ENCODE results near the gene LRRC18. TPM values are rescaled to one million over a fixed set of nuclear protein-coding genes. Genes with fewer than 3 reads are reported as not detected.

Gene LRRC18
- polyA plus RNA-seq, 1 of the 3 experiments (the other 2 are of a cell fraction): not detected

DNA sequence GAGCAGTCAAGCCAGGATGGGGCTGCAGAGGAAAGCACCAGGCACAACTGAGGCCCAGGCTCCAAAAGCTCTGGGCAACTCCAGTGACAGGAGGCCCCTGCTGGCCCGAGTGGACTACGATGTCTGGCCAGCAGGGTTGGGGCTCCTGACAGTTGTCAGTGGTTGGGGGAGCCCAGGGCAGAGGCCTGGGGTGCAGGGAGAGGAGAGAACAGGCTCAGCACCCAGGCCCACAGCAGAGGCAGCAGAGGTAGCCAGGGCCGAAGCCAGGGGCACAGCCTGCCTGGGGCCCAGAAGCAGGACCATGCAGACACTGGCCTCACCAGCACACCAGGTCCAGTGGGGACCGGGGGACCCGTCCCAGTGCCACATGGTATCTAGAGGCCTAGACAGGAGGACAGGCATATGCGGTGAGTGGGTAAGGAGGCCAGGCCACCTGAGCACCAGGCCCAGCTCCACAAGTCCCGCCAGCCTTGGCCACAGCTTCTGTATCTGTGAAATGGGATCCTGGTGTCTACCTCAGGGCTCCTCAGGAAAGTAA is 46.0 kb upstream of the LRRC18 start (continued):
- TF ChIP-seq, protein P1, sequence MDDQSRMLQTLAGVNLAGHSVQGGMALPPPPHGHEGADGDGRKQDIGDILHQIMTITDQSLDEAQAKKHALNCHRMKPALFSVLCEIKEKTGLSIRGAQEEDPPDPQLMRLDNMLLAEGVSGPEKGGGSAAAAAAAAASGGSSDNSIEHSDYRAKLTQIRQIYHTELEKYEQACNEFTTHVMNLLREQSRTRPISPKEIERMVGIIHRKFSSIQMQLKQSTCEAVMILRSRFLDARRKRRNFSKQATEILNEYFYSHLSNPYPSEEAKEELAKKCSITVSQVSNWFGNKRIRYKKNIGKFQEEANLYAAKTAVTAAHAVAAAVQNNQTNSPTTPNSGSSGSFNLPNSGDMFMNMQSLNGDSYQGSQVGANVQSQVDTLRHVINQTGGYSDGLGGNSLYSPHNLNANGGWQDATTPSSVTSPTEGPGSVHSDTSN (IDR thresholded peaks at IDR 0.05): no peak
- TF ChIP-seq, protein P2, sequence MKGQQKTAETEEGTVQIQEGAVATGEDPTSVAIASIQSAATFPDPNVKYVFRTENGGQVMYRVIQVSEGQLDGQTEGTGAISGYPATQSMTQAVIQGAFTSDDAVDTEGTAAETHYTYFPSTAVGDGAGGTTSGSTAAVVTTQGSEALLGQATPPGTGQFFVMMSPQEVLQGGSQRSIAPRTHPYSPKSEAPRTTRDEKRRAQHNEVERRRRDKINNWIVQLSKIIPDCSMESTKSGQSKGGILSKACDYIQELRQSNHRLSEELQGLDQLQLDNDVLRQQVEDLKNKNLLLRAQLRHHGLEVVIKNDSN (IDR thresholded peaks at IDR 0.05; ENCODE audit: borderline replicate concordance, low read depth): no peak
- no peak for TF ChIP-seq RXRA (IDR thresholded peaks at IDR 0.05; ENCODE audit: borderline replicate concordance, low read depth)
- TF ChIP-seq GATA2 (CRISPR knock-in tag; IDR thresholded peaks at IDR 0.05): no peak
- no peak for TF ChIP-seq TCF12 (IDR thresholded peaks at IDR 0.05)
- no peak for TF ChIP-seq GABPA (IDR thresholded peaks at IDR 0.05; ENCODE audit: low read depth)
- no peak for TF ChIP-seq EP300 (IDR thresholded peaks at IDR 0.05; ENCODE audit: borderline replicate concordance in 1 of 2, low read depth in 1 of 2, low read length in 1 of 2)
- TF ChIP-seq CHD2 (IDR thresholded peaks at IDR 0.05; ENCODE audit: low read length, partially characterized antibody): no peak

DNA sequence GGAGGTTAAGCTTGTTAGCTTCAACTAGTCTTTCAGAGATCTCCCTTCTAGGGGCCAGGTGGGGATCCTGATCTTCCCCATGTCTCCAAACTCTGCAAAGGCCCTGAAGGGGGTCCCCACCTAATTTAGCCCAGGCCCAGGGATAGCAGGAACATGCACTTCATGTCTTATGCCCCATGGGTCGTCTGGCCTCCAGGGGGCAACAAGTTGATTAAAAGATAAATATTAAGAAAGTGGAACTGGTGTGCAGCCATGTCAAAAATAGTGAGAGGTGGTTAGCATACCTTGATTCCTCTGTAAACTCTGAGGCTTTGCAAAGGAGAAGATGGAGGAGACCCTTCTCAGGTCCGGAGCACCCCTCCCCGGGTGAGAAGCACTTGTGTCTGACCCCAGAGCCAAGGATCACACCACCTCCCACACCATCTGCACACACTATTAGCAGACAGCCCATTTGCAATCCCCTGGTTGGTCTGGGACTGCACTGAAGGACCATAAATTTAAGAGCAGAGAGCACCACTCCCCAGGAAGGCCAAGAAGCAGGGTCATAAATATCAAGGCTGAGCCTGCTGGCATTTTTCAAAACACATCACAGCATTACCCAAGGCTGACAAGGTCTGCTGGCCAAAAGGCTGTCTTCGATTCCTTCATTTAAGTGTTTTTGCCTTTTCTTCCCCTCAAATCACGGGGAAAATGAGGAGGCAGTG is 44.2 kb upstream of the LRRC18 start:
- H2AFZ ChIP-seq (ENCODE audit: low read depth): no peak overlapping the region
- no peaks in the 10 kb centered on the region for H4K20me1 ChIP-seq (ENCODE audit: insufficient read depth)
- no peak overlapping the region for H3K4me3 ChIP-seq (ENCODE audit: low read depth in 2 of 2, low read length in 1 of 2)
- no peaks in the 10 kb centered on the region; a peak in 1 of 4 replicates for H3K4me1 ChIP-seq (ENCODE audit: control insufficient read depth in 1 of 2, insufficient read depth in 2 of 2, low read depth in 1 of 2, low read length in 1 of 2)
- no peak for DNase-seq
- H3K9me2 ChIP-seq: no peaks in the 10 kb centered on the region
- no peak overlapping the region for H3K9ac ChIP-seq
- whole genome bisulfite sequencing (ENCODE audit: low lambda C conversion rate): 18% methylated on average over 5 of the region's 5 CpGs
- no peaks in the 10 kb centered on the region for H3K9me3 ChIP-seq
- POLR2A ChIA-PET: no interaction called here
- H3K4me2 ChIP-seq: no peak overlapping the region
- H3K27me3 ChIP-seq (ENCODE audit: insufficient read depth): no peaks in the 10 kb centered on the region
- CTCF ChIA-PET: interaction anchor here (1.2 to 2.3 kb wide), 4 partner anchors 178 to 528 kb away, joined by 5 to 10 read pairs (median 8); no protein-coding TSS in a partner anchor
- no peaks in the 10 kb centered on the region for H3K79me2 ChIP-seq (ENCODE audit: insufficient read depth)
- no peaks in the 10 kb centered on the region for H3F3A ChIP-seq (replicated peaks; ENCODE audit: insufficient read depth)
- no peak overlapping the region for H3K27ac ChIP-seq (ENCODE audit: low read depth in 2 of 2, low read length in 1 of 2)
- no peaks in the 10 kb centered on the region for H3K36me3 ChIP-seq (replicated peaks in 1 of 2; ENCODE audit: control insufficient read depth in 1 of 2, insufficient read depth in 2 of 2, low read length in 1 of 2)
- TF ChIP-seq SIN3A (IDR thresholded peaks at IDR 0.05; ENCODE audit: borderline replicate concordance, low read depth, low read length) (no peak), GATA2 (CRISPR knock-in tag; IDR thresholded peaks at IDR 0.05) (no peak), TAF1 (IDR thresholded peaks at IDR 0.05; ENCODE audit: borderline replicate concordance, low read depth, low read length) (no peak), POLR2AphosphoS5 (IDR thresholded peaks at IDR 0.05; ENCODE audit: low read depth, low read length) (no peak), TCF12 (IDR thresholded peaks at IDR 0.05) (no peak), SMC3 (IDR thresholded peaks at IDR 0.05; ENCODE audit: low read depth, low read length) (no peak), FOXJ3 (CRISPR knock-in tag; IDR thresholded peaks at IDR 0.05) (no peak), FOSL2 (IDR thresholded peaks at IDR 0.05; ENCODE audit: borderline replicate concordance, low read depth) (no peak), NFIC (IDR thresholded peaks at IDR 0.05; ENCODE audit: borderline replicate concordance) (no peak), EZH2phosphoT487 (IDR thresholded peaks at IDR 0.05; ENCODE audit: borderline replicate concordance, low read depth) (no peak), MXI1 (IDR thresholded peaks at IDR 0.05; ENCODE audit: low read depth, low read length) (no peak), ELF1 (IDR thresholded peaks at IDR 0.05) (no peak), MEF2A (IDR thresholded peaks at IDR 0.05; ENCODE audit: borderline replicate concordance, low read depth) (no peak), JUND (IDR thresholded peaks at IDR 0.05) (no peak), RCOR1 (IDR thresholded peaks at IDR 0.05; ENCODE audit: low read length) (no peak)
- TF ChIP-seq, protein P3, sequence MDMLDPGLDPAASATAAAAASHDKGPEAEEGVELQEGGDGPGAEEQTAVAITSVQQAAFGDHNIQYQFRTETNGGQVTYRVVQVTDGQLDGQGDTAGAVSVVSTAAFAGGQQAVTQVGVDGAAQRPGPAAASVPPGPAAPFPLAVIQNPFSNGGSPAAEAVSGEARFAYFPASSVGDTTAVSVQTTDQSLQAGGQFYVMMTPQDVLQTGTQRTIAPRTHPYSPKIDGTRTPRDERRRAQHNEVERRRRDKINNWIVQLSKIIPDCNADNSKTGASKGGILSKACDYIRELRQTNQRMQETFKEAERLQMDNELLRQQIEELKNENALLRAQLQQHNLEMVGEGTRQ (IDR thresholded peaks at IDR 0.05; ENCODE audit: borderline replicate concordance, low read depth, low read length): no peak
- TF ChIP-seq, protein P4, sequence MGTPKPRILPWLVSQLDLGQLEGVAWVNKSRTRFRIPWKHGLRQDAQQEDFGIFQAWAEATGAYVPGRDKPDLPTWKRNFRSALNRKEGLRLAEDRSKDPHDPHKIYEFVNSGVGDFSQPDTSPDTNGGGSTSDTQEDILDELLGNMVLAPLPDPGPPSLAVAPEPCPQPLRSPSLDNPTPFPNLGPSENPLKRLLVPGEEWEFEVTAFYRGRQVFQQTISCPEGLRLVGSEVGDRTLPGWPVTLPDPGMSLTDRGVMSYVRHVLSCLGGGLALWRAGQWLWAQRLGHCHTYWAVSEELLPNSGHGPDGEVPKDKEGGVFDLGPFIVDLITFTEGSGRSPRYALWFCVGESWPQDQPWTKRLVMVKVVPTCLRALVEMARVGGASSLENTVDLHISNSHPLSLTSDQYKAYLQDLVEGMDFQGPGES (IDR thresholded peaks at IDR 0.05; ENCODE audit: low read depth, low read length): no peak
- TF ChIP-seq, protein P5, sequence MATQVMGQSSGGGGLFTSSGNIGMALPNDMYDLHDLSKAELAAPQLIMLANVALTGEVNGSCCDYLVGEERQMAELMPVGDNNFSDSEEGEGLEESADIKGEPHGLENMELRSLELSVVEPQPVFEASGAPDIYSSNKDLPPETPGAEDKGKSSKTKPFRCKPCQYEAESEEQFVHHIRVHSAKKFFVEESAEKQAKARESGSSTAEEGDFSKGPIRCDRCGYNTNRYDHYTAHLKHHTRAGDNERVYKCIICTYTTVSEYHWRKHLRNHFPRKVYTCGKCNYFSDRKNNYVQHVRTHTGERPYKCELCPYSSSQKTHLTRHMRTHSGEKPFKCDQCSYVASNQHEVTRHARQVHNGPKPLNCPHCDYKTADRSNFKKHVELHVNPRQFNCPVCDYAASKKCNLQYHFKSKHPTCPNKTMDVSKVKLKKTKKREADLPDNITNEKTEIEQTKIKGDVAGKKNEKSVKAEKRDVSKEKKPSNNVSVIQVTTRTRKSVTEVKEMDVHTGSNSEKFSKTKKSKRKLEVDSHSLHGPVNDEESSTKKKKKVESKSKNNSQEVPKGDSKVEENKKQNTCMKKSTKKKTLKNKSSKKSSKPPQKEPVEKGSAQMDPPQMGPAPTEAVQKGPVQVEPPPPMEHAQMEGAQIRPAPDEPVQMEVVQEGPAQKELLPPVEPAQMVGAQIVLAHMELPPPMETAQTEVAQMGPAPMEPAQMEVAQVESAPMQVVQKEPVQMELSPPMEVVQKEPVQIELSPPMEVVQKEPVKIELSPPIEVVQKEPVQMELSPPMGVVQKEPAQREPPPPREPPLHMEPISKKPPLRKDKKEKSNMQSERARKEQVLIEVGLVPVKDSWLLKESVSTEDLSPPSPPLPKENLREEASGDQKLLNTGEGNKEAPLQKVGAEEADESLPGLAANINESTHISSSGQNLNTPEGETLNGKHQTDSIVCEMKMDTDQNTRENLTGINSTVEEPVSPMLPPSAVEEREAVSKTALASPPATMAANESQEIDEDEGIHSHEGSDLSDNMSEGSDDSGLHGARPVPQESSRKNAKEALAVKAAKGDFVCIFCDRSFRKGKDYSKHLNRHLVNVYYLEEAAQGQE (IDR thresholded peaks at IDR 0.05; ENCODE audit: low read depth, low read length): no peak

Data from SK-N-SH (cell line).